K562 (cell line): ENCODE results near the gene POU2F3. TPM values are rescaled to one million over a fixed set of nuclear protein-coding genes. Genes with fewer than 3 reads are reported as not detected.

Source experiments
- ATAC-seq: fragments of 200-7000 bp; cut with Tn5 transposase; 3 replicates; pipeline ENCODE4 v1.9.1; 2020; ENCODE audit warnings: moderate library complexity
- BruUV-seq: library from RNA; stranded (reverse); fragments of 400-500 nt; replicated peaks from 2 replicates; lab custom pipeline; 2021; lab: Mats Ljungman, UMichigan
- CTCF ChIA-PET: fragments of 300-600 bp; formaldehyde crosslinking; extraction: SDS; loops from one replicate; lab custom pipeline; 2021; ENCODE audit warnings: low intra/inter-chr PET ratio; lab: Yijun Ruan, JAX
- POLR2A ChIA-PET: fragments of 300-600, 350-650 bp; sonication (Branson Sonifier 250); formaldehyde crosslinking; extraction: SDS; loops from one replicate; lab custom pipeline; 2021; ENCODE audit warnings: antibody characterized with exemption, inconsistent platforms; lab: Yijun Ruan, JAX
- DNase-seq, 4 experiments: peaks; one replicate each; pipeline versions ENCODE4 v3.0.0 to v3.0.0-alpha.2; 2011 to 2018; ENCODE audit warnings: low spot score in 3 of 4, mixed read lengths in 3 of 4; ENCODE audit errors: extremely low read depth in 1 of 4
- FAIRE-seq: peaks from 2 replicates; lab custom pipeline; 2011; peaks lifted over from hg19 to GRCh38; lab: Jason Lieb, UNC
- H2AFZ ChIP-seq: 2 replicates; pipeline ENCODE4 v1.6.0; 2011; ENCODE audit warnings: low read depth, low read length, control low read depth, inconsistent platforms
- H3K27ac ChIP-seq: fragments of 200-600 bp; 3 replicates; pipeline ENCODE4 v1.8.0; 2011; ENCODE audit warnings: low read depth, mild to moderate bottlenecking, control low read depth, inconsistent platforms, low read length, moderate library complexity, mixed read lengths; ENCODE audit errors: extremely low read depth
- H3K27me3 ChIP-seq, 2 experiments: fragments of 300-600 bp in 1 of 2; 2 replicates in 1 of 2; 3 replicates in 1 of 2; pipeline versions ENCODE4 v1.6.0 to v1.8.0; 2011; ENCODE audit warnings: inconsistent platforms in 2 of 2, low read length in 2 of 2, mild to moderate bottlenecking in 1 of 2, mixed read lengths in 1 of 2, moderate library complexity in 1 of 2; ENCODE audit not compliant: control insufficient read depth in 2 of 2, insufficient read depth in 2 of 2
- H3K36me3 ChIP-seq: fragments of 300-600 bp; 3 replicates; pipeline ENCODE4 v1.8.0; 2011; ENCODE audit warnings: mild to moderate bottlenecking, low read length, inconsistent platforms; ENCODE audit not compliant: control insufficient read depth, insufficient read depth
- H3K4me1 ChIP-seq, 2 experiments: fragments of 200-600 bp in 1 of 2; replicated peaks in 1 of 2; 2 replicates in 1 of 2; 3 replicates in 1 of 2; pipeline versions ENCODE4 v1.5.1 to v1.8.0; 2011; ENCODE audit warnings: inconsistent platforms in 2 of 2, low read length in 2 of 2, mild to moderate bottlenecking in 1 of 2, mixed read lengths in 1 of 2, moderate library complexity in 1 of 2; ENCODE audit not compliant: control insufficient read depth in 2 of 2, insufficient read depth in 2 of 2
- H3K4me2 ChIP-seq: 2 replicates; pipeline ENCODE4 v1.6.1; 2011; ENCODE audit warnings: low read length, control low read depth, inconsistent platforms, mixed read lengths; ENCODE audit not compliant: insufficient read depth
- H3K4me3 ChIP-seq: fragments of 200-600 bp; sonication (generic), shearing (Covaris generic); 2 replicates; pipeline ENCODE4 v1.5.1; 2016; ENCODE audit warnings: control low read depth, inconsistent platforms
- H3K79me2 ChIP-seq: fragments of 200-600 bp; 3 replicates; pipeline ENCODE4 v1.8.0; 2011; ENCODE audit warnings: low read length, inconsistent platforms; ENCODE audit not compliant: control insufficient read depth, insufficient read depth
- H3K9ac ChIP-seq, 2 experiments: 2 replicates each; pipeline versions ENCODE4 v1.6.0 to v1.6.1; 2011; ENCODE audit warnings: low read depth in 2 of 2, low read length in 2 of 2, control low read depth in 1 of 2, inconsistent platforms in 1 of 2, mild to moderate bottlenecking in 1 of 2, mixed read lengths in 1 of 2; ENCODE audit not compliant: insufficient read depth in 1 of 2
- H3K9me1 ChIP-seq: one replicate; pipeline ENCODE4 v1.6.0; 2011; ENCODE audit warnings: inconsistent platforms, mild to moderate bottlenecking, low read length, moderate library complexity; ENCODE audit not compliant: control insufficient read depth, insufficient read depth
- H3K9me3 ChIP-seq: replicated peaks from 2 replicates; pipeline ENCODE4 v1.5.1; 2011; ENCODE audit warnings: low read depth, low read length, inconsistent platforms; ENCODE audit not compliant: control insufficient read depth, insufficient read depth
- H4K20me1 ChIP-seq: replicated peaks from 2 replicates; pipeline ENCODE4 v1.6.1; 2011; ENCODE audit warnings: low read length, inconsistent platforms, mixed read lengths; ENCODE audit not compliant: control insufficient read depth, insufficient read depth
- GABPB2 ChIP-seq: fragments of 250-450 bp; sonication (Bioruptor Pico); conservative IDR thresholded peaks from 2 replicates; pipeline ENCODE4 v1.5.1; 2021; ENCODE audit warnings: mild to moderate bottlenecking
- RBM14 ChIP-seq: fragments of 200-400 bp; formaldehyde crosslinking; IDR thresholded peaks from 2 replicates; pipeline ENCODE4 v1.6.1; 2018; ENCODE audit warnings: low read depth, mild to moderate bottlenecking, low read length, moderate library complexity, borderline replicate concordance; ENCODE audit not compliant: insufficient read depth
- TARDBP ChIP-seq: fragments of 450-650 bp; IDR thresholded peaks from 2 replicates; pipeline ENCODE4 v1.6.1; 2016
- ZFPM2 ChIP-seq: fragments of 250-450 bp; sonication (Bioruptor Pico); IDR thresholded peaks from 2 replicates; pipeline ENCODE4 v1.5.1; 2022; ENCODE audit warnings: mild to moderate bottlenecking
- ZNF121 ChIP-seq: sonication (generic); formaldehyde crosslinking; conservative IDR thresholded peaks from 2 replicates; pipeline ENCODE4 v1.8.0; 2022; ENCODE audit warnings: missing genetic modification reagents
- WGBS: fragments of 100-300 bp; shearing (Covaris generic); methylation state at CpG from one replicate; pipeline ENCODE4 v1.1.6; 2016; ENCODE audit warnings: low coverage, mixed read lengths; ENCODE audit not compliant: insufficient coverage; ENCODE audit errors: missing lambda C conversion rate; 5-methylcytosine and 5-hydroxymethylcytosine counted together
- in situ Hi-C: fragments of 300-500 bp; cut with MboI; formaldehyde crosslinking; loops from 4 replicates; pipeline ENCODE4 v1.15.0; 2018; ENCODE audit warnings: inconsistent platforms, mixed read lengths
- intact Hi-C: fragments of 100-400 bp; cut with micrococcal nuclease; formaldehyde crosslinking; loops from 2 replicates; pipeline ENCODE4 v1.14.2; 2022
- polyA plus RNA-seq, 8 experiments: library from polyadenylated mRNA; depleted of rRNA in 4 of 8; stranded (reverse) in 5 of 8; unstranded in 3 of 8; fragments of >200 nt; fragmentation: Nextera tagmentation in 2 of 8; fragmentation: Illumina TruSeq in 1 of 8; extraction: Ambion mirVana in 2 of 8; extraction: Trizol in 1 of 8; gene quantifications; 2 replicates each; pipeline versions ENCODE4 v1.2.1 to v1.2.3, GENCODE V29; 2011 to 2014; ENCODE audit warnings: inconsistent platforms in 1 of 8, missing spikeins in 1 of 8
- total RNA-seq, 7 experiments: library from RNA; depleted of rRNA in 6 of 7; stranded (reverse); fragments of >200 nt in 6 of 7; fragmentation: Illumina TruSeq in 2 of 7; extraction: Trizol in 2 of 7; gene quantifications; 2 replicates each; pipeline versions ENCODE4 v1.2.1 to v1.2.3, GENCODE V29; 2011 to 2021; ENCODE audit warnings: low replicate concordance in 1 of 7

Gene POU2F3
- total and polyA plus RNA-seq, 9 of the 15 experiments (the other 6 are each of a cell fraction or from before 2014, with no cell fraction given) = not detected

- no peak overlapping the region for H2AFZ ChIP-seq
- TF ChIP-seq ZFPM2 (CRISPR knock-in tag) (no peak), TARDBP (no peak)
- H3K27me3 ChIP-seq = peaks cover 23 to 62% of the 10 kb centered on the region in 2 experiments; a peak in 4 of 5 replicates
- ChIA-PET POLR2A (no interaction called here), CTCF (no interaction called here)
- no peak overlapping the region for H3K4me2 ChIP-seq
- intact Hi-C loops (no loop called here), in situ Hi-C loops (no loop called here)
- H4K20me1 ChIP-seq = peaks cover 11% of the 10 kb centered on the region; the same call in 1 of the 2 replicates
- no peaks in the 10 kb centered on the region for H3K9me3 ChIP-seq
- H3K4me3 ChIP-seq = no peak overlapping the region
- no TSS peak for BruUV-seq
- H3K79me2 ChIP-seq = no peaks in the 10 kb centered on the region
- WGBS = 29% methylated on average over 2 of the region's 2 CpGs
- no peak overlapping the region for H3K9ac ChIP-seq
- no peak overlapping the region for H3K27ac ChIP-seq
- no peaks in the 10 kb centered on the region for H3K36me3 ChIP-seq
- no peak for FAIRE-seq
- ATAC-seq = no peak
- 0 out of 5 replicates have a peak, but pooled peaks cover 0 to 3% of the 10 kb centered on the region in 2 experiments for H3K4me1 ChIP-seq
- DNase-seq = no peak
- peaks cover under 1% of the 10 kb centered on the region for H3K9me1 ChIP-seq
These were observed 926 bp downstream of the POU2F3 start for GRCh38 chr11:120240866-120241265.

- no peak for FAIRE-seq
- POLR2A ChIA-PET = no interaction called here
- H3K36me3 ChIP-seq = no peaks in the 10 kb centered on the region
- 0 out of 2 replicates have a peak, but pooled peaks cover 9% of the 10 kb centered on the region for H4K20me1 ChIP-seq
- intact Hi-C loops (no loop called here), in situ Hi-C loops (no loop called here)
- 0 out of 5 replicates have a peak, but pooled peaks cover 0 to 3% of the 10 kb centered on the region in 2 experiments for H3K4me1 ChIP-seq
- no peak overlapping the region for H3K4me2 ChIP-seq
- H3K9ac ChIP-seq = no peak overlapping the region
- H3K9me3 ChIP-seq = no peaks in the 10 kb centered on the region
- no peak for ATAC-seq
- DNase-seq = no peak
- peaks cover 25 to 67% of the 10 kb centered on the region in 2 experiments; a peak in 4 of 5 replicates for H3K27me3 ChIP-seq
- no peaks in the 10 kb centered on the region for H3K79me2 ChIP-seq
- BruUV-seq = no TSS peak
- no peaks in the 10 kb centered on the region for H3K9me1 ChIP-seq
- no peak overlapping the region for H3K27ac ChIP-seq
- no peak for TF ChIP-seq GABPB2 (CRISPR knock-in tag)
- TF ChIP-seq RBM14 = no peak
- no peak for TF ChIP-seq ZNF121
- H2AFZ ChIP-seq = no peak overlapping the region
- WGBS = 10% methylated on average over 7 of the region's 7 CpGs
- H3K4me3 ChIP-seq = no peak overlapping the region
- CTCF ChIA-PET = no interaction called here
These were observed 1.3 kb downstream of the POU2F3 start for GRCh38 chr11:120241277-120241676.
